GM23338 (cell line): ENCODE results near the gene NR3C1. TPM values are rescaled to one million over a fixed set of nuclear protein-coding genes. Genes with fewer than 3 reads are reported as not detected.
A peak's percentile ranks its signal among the peaks of the same experiment; 100 is the strongest.

ENCODE experiments used
- ATAC-seq: fragments of 200-7000 bp; cut with Tn5 transposase; 3 replicates; pipeline ENCODE4 v1.9.1; 2020
- DNase-seq: peaks from one replicate; pipeline ENCODE4 v3.0.0-alpha.2; 2015; ENCODE audit warnings: low spot score
- H2AFZ ChIP-seq: fragments of 200-600 bp; sonication (generic); 2 replicates; pipeline ENCODE4 v1.8.0; 2016; ENCODE audit warnings: antibody characterized with exemption, mild to moderate bottlenecking, moderate library complexity
- H3F3A ChIP-seq: fragments of 200-600 bp; sonication (generic); replicated peaks from 2 replicates; pipeline ENCODE4 v1.8.0; 2017; ENCODE audit warnings: antibody characterized with exemption, mixed run types, low read depth
- H3K27ac ChIP-seq: fragments of 200-600 bp; sonication (generic); 2 replicates; pipeline ENCODE4 v1.6.1; 2016; ENCODE audit warnings: low read depth
- H3K27me3 ChIP-seq: fragments of 200-600 bp; sonication (generic); 2 replicates; pipeline ENCODE4 v1.8.0; 2016; ENCODE audit warnings: mild to moderate bottlenecking, mixed run types, moderate library complexity; ENCODE audit not compliant: insufficient read depth
- H3K36me3 ChIP-seq: fragments of 200-600 bp; sonication (generic); 2 replicates; pipeline ENCODE4 v1.8.0; 2016; ENCODE audit warnings: mild to moderate bottlenecking; ENCODE audit not compliant: insufficient read depth
- H3K4me1 ChIP-seq: fragments of 200-600 bp; sonication (generic); 2 replicates; pipeline ENCODE4 v1.8.0; 2016; ENCODE audit warnings: mild to moderate bottlenecking, moderate library complexity; ENCODE audit not compliant: insufficient read depth
- H3K4me2 ChIP-seq: fragments of 200-600 bp; sonication (generic); 2 replicates; pipeline ENCODE4 v1.7.1; 2017; ENCODE audit warnings: mixed run types
- H3K4me3 ChIP-seq: fragments of 200-600 bp; sonication (generic); 2 replicates; pipeline ENCODE4 v1.6.1; 2016; ENCODE audit warnings: mixed run types
- H3K79me2 ChIP-seq: fragments of 200-600 bp; sonication (generic); replicated peaks from 2 replicates; pipeline ENCODE4 v1.8.0; 2017; ENCODE audit warnings: mild to moderate bottlenecking; ENCODE audit not compliant: insufficient read depth
- H3K9me2 ChIP-seq: fragments of 200-600 bp; sonication (generic); 2 replicates; pipeline ENCODE4 v1.8.0; 2017; ENCODE audit not compliant: insufficient read depth
- H4K20me1 ChIP-seq: fragments of 200-600 bp; sonication (generic); replicated peaks from 2 replicates; pipeline ENCODE4 v1.8.0; 2017; ENCODE audit warnings: mild to moderate bottlenecking; ENCODE audit not compliant: insufficient read depth
- H3K27ac Mint-ChIP-seq: 2 replicates; pipeline ENCODE4 v1.8.0; 2020; ENCODE audit warnings: inconsistent platforms, mild to moderate bottlenecking, moderate library complexity, mixed read lengths
- H3K27me3 Mint-ChIP-seq: 3 replicates; pipeline ENCODE4 v1.8.0; 2022; ENCODE audit warnings: low read depth, mild to moderate bottlenecking, moderate library complexity, mixed read lengths, inconsistent platforms; ENCODE audit not compliant: insufficient read depth, poor library complexity
- H3K36me3 Mint-ChIP-seq: 3 replicates; pipeline ENCODE4 v1.8.0; 2021; ENCODE audit warnings: low read depth, mild to moderate bottlenecking, inconsistent platforms, moderate library complexity, mixed read lengths
- H3K4me1 Mint-ChIP-seq: 3 replicates; pipeline ENCODE4 v1.8.0; 2020; ENCODE audit warnings: mild to moderate bottlenecking, inconsistent platforms, mixed read lengths
- H3K4me3 Mint-ChIP-seq: 3 replicates; pipeline ENCODE4 v1.8.0; 2021; ENCODE audit warnings: moderate library complexity, mild to moderate bottlenecking, inconsistent platforms, mixed read lengths
- H3K9me3 Mint-ChIP-seq: 3 replicates; pipeline ENCODE4 v1.8.0; 2020; ENCODE audit warnings: moderate library complexity, mild to moderate bottlenecking, inconsistent platforms, mixed read lengths
- CREB1 ChIP-seq: fragments of 250-450 bp; sonication (Bioruptor Pico); IDR thresholded peaks from 2 replicates; pipeline ENCODE4 v1.5.0; 2020; ENCODE audit warnings: low read depth, mild to moderate bottlenecking, moderate library complexity
- EZH2 ChIP-seq: fragments of 200-600 bp; sonication (generic); IDR thresholded peaks from one replicate; pipeline ENCODE4 v1.8.0; 2017; ENCODE audit warnings: antibody characterized with exemption, mild to moderate bottlenecking, low read depth; ENCODE audit not compliant: unreplicated experiment
- EZH2phosphoT487 ChIP-seq: fragments of 200-600 bp; sonication (generic); IDR thresholded peaks from one replicate; pipeline ENCODE4 v1.8.1; 2018; ENCODE audit warnings: antibody characterized with exemption; ENCODE audit not compliant: unreplicated experiment
- JUNB ChIP-seq: IDR thresholded peaks from one replicate; pipeline ENCODE4 v1.6.1; 2016; ENCODE audit warnings: antibody characterized with exemption; ENCODE audit not compliant: unreplicated experiment
- NANOG ChIP-seq: IDR thresholded peaks from 2 replicates; pipeline ENCODE4 v1.6.1; 2016; ENCODE audit warnings: antibody characterized with exemption, borderline replicate concordance
- POLR2AphosphoS5 ChIP-seq: IDR thresholded peaks from 2 replicates; pipeline ENCODE4 v1.6.1; 2016; ENCODE audit warnings: antibody characterized with exemption, low read depth
- STAT1 ChIP-seq: IDR thresholded peaks from one replicate; pipeline ENCODE4 v1.6.1; 2016; ENCODE audit warnings: antibody characterized with exemption; ENCODE audit not compliant: unreplicated experiment
- ZNF114 ChIP-seq: fragments of 250-450 bp; sonication (Bioruptor Pico); IDR thresholded peaks from 2 replicates; pipeline ENCODE4 v1.5.0; 2020; ENCODE audit warnings: mild to moderate bottlenecking, moderate library complexity
- ZNF331 ChIP-seq: fragments of 250-450 bp; sonication (Bioruptor Pico); IDR thresholded peaks from 2 replicates; pipeline ENCODE4 v1.5.0; 2020; ENCODE audit warnings: low read depth, mild to moderate bottlenecking, moderate library complexity
- polyA plus RNA-seq: library from polyadenylated mRNA; unstranded; fragments of >200 nt; fragmentation: Nextera tagmentation; extraction: Ambion mirVana; gene quantifications from 2 replicates; pipeline ENCODE4 v1.2.1, GENCODE V29; 2016
- total RNA-seq: library from RNA; depleted of rRNA; stranded (reverse); fragments of >200 nt; shearing (Covaris generic); gene quantifications from 2 replicates; pipeline ENCODE4 v1.2.3, GENCODE V29; 2014
- TF ChIP-seq, protein P1 (sequence below): IDR thresholded peaks from 2 replicates; pipeline ENCODE4 v1.6.1; 2016; ENCODE audit warnings: antibody characterized with exemption
- TF ChIP-seq, protein P2 (sequence below): fragments of 250-450 bp; sonication (Bioruptor Pico); IDR thresholded peaks from 2 replicates; pipeline ENCODE4 v1.5.0; 2020; ENCODE audit warnings: mild to moderate bottlenecking, moderate library complexity
- TF ChIP-seq, protein P3 (sequence below): IDR thresholded peaks from one replicate; pipeline ENCODE4 v1.6.1; 2018; ENCODE audit warnings: antibody characterized with exemption; ENCODE audit not compliant: unreplicated experiment
- TF ChIP-seq, protein P4 (sequence below), 2 experiments: fragments of 200-600 bp in 1 of 2; sonication (generic) in 1 of 2; conservative IDR thresholded peaks; 2 replicates each; pipeline versions ENCODE4 v1.5.1 to v1.6.1; 2016 to 2017; ENCODE audit warnings: antibody characterized with exemption in 2 of 2, low read depth in 2 of 2, mild to moderate bottlenecking in 2 of 2, moderate library complexity in 1 of 2

The NR3C1 gene
- total and polyA plus RNA-seq, 2 experiments from 2014 or later: 1.2 to 4.6 TPM

DNA sequence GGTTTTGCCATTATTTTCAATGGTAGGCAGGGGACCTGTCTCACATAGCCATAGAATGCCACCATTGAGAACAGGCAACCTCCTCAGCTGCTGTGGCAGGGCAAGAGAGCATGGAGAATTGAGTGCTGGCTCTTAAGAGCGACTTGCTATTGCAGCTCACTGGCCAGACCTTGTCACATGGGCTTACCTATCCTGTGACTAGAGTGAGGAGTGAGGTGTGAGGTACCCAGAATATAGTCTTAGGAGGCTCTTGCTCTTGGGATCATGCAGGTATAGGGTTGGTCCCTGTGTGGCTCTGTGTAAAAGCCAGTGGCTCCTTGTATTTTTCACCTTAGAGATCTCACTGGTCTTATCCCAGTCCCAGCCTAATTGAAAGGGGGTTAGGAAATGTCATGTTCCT, 39.8 kb upstream of the NR3C1 start:
- Histone ChIP-seq H3K79me2 (no peaks in the 10 kb centered on the region), H3K9me2 (no peaks in the 10 kb centered on the region), H3K27ac (no peak overlapping the region), H2AFZ (peak overlapping the region; percentile 72; the same call in 1 of the 2 replicates), H3K4me3 (no peak overlapping the region), H3K4me2 (no peak overlapping the region), H3K4me1 (0 out of 2 replicates have a peak, but pooled peaks cover 5% of the 10 kb centered on the region), H3K27me3 (no peaks in the 10 kb centered on the region), H3K36me3 (no peaks in the 10 kb centered on the region), H3F3A (no peaks in the 10 kb centered on the region), H4K20me1 (no peaks in the 10 kb centered on the region)
- H3K27me3 Mint-ChIP-seq: no peaks in the 10 kb centered on the region
- ATAC-seq: peak; percentile 52
- no peak for DNase-seq
- H3K27ac Mint-ChIP-seq: no peak overlapping the region
- H3K9me3 Mint-ChIP-seq: no peaks in the 10 kb centered on the region
- no peak overlapping the region for H3K4me3 Mint-ChIP-seq
- H3K4me1 Mint-ChIP-seq: peaks cover 11% of the 10 kb centered on the region
- TF ChIP-seq CREB1 (CRISPR knock-in tag) (no peak), POLR2AphosphoS5 (no peak), EZH2phosphoT487 (no peak), NANOG (no peak), EZH2 (no peak), ZNF331 (no peak), STAT1 (no peak), ZNF114 (CRISPR knock-in tag) (no peak), JUNB (no peak)
- TF ChIP-seq, protein P1, sequence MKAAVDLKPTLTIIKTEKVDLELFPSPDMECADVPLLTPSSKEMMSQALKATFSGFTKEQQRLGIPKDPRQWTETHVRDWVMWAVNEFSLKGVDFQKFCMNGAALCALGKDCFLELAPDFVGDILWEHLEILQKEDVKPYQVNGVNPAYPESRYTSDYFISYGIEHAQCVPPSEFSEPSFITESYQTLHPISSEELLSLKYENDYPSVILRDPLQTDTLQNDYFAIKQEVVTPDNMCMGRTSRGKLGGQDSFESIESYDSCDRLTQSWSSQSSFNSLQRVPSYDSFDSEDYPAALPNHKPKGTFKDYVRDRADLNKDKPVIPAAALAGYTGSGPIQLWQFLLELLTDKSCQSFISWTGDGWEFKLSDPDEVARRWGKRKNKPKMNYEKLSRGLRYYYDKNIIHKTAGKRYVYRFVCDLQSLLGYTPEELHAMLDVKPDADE: no peak
- TF ChIP-seq, protein P2, sequence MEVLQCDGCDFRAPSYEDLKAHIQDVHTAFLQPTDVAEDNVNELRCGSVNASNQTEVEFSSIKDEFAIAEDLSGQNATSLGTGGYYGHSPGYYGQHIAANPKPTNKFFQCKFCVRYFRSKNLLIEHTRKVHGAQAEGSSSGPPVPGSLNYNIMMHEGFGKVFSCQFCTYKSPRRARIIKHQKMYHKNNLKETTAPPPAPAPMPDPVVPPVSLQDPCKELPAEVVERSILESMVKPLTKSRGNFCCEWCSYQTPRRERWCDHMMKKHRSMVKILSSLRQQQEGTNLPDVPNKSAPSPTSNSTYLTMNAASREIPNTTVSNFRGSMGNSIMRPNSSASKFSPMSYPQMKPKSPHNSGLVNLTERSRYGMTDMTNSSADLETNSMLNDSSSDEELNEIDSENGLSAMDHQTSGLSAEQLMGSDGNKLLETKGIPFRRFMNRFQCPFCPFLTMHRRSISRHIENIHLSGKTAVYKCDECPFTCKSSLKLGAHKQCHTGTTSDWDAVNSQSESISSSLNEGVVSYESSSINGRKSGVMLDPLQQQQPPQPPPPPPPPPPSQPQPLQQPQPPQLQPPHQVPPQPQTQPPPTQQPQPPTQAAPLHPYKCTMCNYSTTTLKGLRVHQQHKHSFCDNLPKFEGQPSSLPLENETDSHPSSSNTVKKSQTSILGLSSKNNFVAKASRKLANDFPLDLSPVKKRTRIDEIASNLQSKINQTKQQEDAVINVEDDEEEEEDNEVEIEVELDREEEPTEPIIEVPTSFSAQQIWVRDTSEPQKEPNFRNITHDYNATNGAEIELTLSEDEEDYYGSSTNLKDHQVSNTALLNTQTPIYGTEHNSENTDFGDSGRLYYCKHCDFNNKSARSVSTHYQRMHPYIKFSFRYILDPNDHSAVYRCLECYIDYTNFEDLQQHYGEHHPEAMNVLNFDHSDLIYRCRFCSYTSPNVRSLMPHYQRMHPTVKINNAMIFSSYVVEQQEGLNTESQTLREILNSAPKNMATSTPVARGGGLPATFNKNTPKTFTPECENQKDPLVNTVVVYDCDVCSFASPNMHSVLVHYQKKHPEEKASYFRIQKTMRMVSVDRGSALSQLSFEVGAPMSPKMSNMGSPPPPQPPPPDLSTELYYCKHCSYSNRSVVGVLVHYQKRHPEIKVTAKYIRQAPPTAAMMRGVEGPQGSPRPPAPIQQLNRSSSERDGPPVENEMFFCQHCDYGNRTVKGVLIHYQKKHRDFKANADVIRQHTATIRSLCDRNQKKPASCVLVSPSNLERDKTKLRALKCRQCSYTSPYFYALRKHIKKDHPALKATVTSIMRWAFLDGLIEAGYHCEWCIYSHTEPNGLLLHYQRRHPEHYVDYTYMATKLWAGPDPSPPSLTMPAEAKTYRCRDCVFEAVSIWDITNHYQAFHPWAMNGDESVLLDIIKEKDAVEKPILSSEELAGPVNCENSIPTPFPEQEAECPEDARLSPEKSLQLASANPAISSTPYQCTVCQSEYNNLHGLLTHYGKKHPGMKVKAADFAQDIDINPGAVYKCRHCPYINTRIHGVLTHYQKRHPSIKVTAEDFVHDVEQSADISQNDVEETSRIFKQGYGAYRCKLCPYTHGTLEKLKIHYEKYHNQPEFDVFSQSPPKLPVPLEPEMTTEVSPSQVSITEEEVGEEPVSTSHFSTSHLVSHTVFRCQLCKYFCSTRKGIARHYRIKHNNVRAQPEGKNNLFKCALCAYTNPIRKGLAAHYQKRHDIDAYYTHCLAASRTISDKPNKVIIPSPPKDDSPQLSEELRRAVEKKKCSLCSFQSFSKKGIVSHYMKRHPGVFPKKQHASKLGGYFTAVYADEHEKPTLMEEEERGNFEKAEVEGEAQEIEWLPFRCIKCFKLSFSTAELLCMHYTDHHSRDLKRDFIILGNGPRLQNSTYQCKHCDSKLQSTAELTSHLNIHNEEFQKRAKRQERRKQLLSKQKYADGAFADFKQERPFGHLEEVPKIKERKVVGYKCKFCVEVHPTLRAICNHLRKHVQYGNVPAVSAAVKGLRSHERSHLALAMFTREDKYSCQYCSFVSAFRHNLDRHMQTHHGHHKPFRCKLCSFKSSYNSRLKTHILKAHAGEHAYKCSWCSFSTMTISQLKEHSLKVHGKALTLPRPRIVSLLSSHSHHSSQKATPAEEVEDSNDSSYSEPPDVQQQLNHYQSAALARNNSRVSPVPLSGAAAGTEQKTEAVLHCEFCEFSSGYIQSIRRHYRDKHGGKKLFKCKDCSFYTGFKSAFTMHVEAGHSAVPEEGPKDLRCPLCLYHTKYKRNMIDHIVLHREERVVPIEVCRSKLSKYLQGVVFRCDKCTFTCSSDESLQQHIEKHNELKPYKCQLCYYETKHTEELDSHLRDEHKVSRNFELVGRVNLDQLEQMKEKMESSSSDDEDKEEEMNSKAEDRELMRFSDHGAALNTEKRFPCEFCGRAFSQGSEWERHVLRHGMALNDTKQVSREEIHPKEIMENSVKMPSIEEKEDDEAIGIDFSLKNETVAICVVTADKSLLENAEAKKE (CRISPR knock-in tag): no peak
- TF ChIP-seq, protein P3, sequence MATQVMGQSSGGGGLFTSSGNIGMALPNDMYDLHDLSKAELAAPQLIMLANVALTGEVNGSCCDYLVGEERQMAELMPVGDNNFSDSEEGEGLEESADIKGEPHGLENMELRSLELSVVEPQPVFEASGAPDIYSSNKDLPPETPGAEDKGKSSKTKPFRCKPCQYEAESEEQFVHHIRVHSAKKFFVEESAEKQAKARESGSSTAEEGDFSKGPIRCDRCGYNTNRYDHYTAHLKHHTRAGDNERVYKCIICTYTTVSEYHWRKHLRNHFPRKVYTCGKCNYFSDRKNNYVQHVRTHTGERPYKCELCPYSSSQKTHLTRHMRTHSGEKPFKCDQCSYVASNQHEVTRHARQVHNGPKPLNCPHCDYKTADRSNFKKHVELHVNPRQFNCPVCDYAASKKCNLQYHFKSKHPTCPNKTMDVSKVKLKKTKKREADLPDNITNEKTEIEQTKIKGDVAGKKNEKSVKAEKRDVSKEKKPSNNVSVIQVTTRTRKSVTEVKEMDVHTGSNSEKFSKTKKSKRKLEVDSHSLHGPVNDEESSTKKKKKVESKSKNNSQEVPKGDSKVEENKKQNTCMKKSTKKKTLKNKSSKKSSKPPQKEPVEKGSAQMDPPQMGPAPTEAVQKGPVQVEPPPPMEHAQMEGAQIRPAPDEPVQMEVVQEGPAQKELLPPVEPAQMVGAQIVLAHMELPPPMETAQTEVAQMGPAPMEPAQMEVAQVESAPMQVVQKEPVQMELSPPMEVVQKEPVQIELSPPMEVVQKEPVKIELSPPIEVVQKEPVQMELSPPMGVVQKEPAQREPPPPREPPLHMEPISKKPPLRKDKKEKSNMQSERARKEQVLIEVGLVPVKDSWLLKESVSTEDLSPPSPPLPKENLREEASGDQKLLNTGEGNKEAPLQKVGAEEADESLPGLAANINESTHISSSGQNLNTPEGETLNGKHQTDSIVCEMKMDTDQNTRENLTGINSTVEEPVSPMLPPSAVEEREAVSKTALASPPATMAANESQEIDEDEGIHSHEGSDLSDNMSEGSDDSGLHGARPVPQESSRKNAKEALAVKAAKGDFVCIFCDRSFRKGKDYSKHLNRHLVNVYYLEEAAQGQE: no peak
- TF ChIP-seq, protein P4, sequence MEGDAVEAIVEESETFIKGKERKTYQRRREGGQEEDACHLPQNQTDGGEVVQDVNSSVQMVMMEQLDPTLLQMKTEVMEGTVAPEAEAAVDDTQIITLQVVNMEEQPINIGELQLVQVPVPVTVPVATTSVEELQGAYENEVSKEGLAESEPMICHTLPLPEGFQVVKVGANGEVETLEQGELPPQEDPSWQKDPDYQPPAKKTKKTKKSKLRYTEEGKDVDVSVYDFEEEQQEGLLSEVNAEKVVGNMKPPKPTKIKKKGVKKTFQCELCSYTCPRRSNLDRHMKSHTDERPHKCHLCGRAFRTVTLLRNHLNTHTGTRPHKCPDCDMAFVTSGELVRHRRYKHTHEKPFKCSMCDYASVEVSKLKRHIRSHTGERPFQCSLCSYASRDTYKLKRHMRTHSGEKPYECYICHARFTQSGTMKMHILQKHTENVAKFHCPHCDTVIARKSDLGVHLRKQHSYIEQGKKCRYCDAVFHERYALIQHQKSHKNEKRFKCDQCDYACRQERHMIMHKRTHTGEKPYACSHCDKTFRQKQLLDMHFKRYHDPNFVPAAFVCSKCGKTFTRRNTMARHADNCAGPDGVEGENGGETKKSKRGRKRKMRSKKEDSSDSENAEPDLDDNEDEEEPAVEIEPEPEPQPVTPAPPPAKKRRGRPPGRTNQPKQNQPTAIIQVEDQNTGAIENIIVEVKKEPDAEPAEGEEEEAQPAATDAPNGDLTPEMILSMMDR (conservative IDR thresholded peaks at IDR 0.05; ENCODE audit: low read depth in 2 of 2): no peak
- H3K36me3 Mint-ChIP-seq: no peaks in the 10 kb centered on the region
